Stomach (tissue), 4 donors: ENCODE results near the gene KCNJ12.

ENCODE experiments used
- CTCF ChIP-seq, 7 experiments: fragments of 450-650 bp in 4 of 7; fragments of 200-600 bp in 3 of 7; sonication (generic) in 3 of 7; IDR thresholded peaks; one replicate each; pipeline ENCODE4 v1.5.1; 2016 to 2019; ENCODE audit warnings: antibody characterized with exemption in 7 of 7, control low read depth in 2 of 7, mild to moderate bottlenecking in 1 of 7
- EP300 ChIP-seq: sonication (generic); formaldehyde crosslinking; IDR thresholded peaks from one replicate; pipeline ENCODE4 v1.6.1; 2017; ENCODE audit warnings: antibody characterized with exemption

GRCh38 chr17:21380659-21381058 is 4.5 kb downstream of the KCNJ12 start:
- no peak for TF ChIP-seq CTCF (IDR thresholded peaks at IDR 0.05)
- TF ChIP-seq EP300, result no peak
